ENCODE results near the gene LATS1. TPM values are rescaled to one million over a fixed set of nuclear protein-coding genes. Genes with fewer than 3 reads are reported as not detected.
A peak's percentile ranks its signal among the peaks of the same experiment; 100 is the strongest.

Gene LATS1
- polyA plus RNA-seq, 3 donors: 5.2 to 10.3 (median 10.1) TPM

DNA sequence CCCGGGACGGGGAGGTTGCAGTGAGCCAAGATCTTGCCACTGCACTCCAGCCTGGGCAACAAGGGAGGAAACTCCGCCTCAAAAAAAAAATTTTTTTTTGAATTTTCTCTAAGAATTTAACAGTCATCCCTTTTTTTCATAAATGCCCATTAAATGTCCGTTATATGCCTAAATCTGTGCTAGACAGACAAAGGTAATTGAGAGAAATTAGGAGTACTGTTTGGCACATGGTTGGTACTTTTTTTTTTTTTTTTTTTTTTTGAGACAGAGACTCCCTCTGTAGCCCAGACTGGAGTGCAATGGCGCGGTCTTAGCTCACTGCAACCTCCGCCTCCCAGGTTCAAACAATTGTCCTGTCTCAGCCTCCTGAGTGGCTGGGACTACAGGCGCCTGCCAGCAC is 33.3 kb upstream of the LATS1 start:
- H3K36me3 ChIP-seq (replicated peaks in 1 of 2; ENCODE audit: control insufficient read depth in 1 of 2, insufficient read depth in 2 of 2, low read length in 2 of 2): no peaks in the 10 kb centered on the region
- no peaks in the 10 kb centered on the region for H3K9me3 Mint-ChIP-seq
- H4K20me1 ChIP-seq (ENCODE audit: insufficient read depth, low read length): peaks cover 44% of the 10 kb centered on the region
- peaks cover 63 to 76% of the 10 kb centered on the region in 2 donors for H3K4me1 ChIP-seq (ENCODE audit: control insufficient read depth in 1 of 2, insufficient read depth in 2 of 2, low read length in 2 of 2)
- TF ChIP-seq, protein P1, sequence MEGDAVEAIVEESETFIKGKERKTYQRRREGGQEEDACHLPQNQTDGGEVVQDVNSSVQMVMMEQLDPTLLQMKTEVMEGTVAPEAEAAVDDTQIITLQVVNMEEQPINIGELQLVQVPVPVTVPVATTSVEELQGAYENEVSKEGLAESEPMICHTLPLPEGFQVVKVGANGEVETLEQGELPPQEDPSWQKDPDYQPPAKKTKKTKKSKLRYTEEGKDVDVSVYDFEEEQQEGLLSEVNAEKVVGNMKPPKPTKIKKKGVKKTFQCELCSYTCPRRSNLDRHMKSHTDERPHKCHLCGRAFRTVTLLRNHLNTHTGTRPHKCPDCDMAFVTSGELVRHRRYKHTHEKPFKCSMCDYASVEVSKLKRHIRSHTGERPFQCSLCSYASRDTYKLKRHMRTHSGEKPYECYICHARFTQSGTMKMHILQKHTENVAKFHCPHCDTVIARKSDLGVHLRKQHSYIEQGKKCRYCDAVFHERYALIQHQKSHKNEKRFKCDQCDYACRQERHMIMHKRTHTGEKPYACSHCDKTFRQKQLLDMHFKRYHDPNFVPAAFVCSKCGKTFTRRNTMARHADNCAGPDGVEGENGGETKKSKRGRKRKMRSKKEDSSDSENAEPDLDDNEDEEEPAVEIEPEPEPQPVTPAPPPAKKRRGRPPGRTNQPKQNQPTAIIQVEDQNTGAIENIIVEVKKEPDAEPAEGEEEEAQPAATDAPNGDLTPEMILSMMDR (IDR thresholded peaks at IDR 0.05): no peak
- H3K27me3 Mint-ChIP-seq (ENCODE audit: low read depth in 3 of 3): no peaks in the 10 kb centered on the region
- peak overlapping the region; percentile 98 for H3K4me2 ChIP-seq (replicated peaks; ENCODE audit: extremely low read depth, low read length, poor library complexity, severe bottlenecking)
- peak overlapping the region; percentile 69 to 89 for H3K27ac ChIP-seq (ENCODE audit: low read depth in 1 of 2, low read length in 2 of 2)
- H2AFZ ChIP-seq (ENCODE audit: insufficient read depth, low read depth, low read length, poor library complexity, severe bottlenecking): no peak overlapping the region
- H3K79me2 ChIP-seq (ENCODE audit: insufficient read depth, low read length): peaks cover 74% of the 10 kb centered on the region
- H3K9me3 ChIP-seq (replicated peaks in 1 of 2; ENCODE audit: control insufficient read depth in 1 of 2, insufficient read depth in 1 of 2, low read length in 2 of 2): no peaks in the 10 kb centered on the region
- peaks cover 5 to 6% of the 10 kb centered on the region in 2 donors for H3K36me3 Mint-ChIP-seq
- peak overlapping the region; percentile 87 to 97 (median 93) for H3K27ac Mint-ChIP-seq
- H3K4me1 Mint-ChIP-seq: peaks cover 62% of the 10 kb centered on the region
- peak overlapping the region; percentile 88 for H3K9ac ChIP-seq (ENCODE audit: insufficient read depth, low read length, poor library complexity, severe bottlenecking)
- intact Hi-C loops (cut with micrococcal nuclease): loop anchor here (5.0 kb wide), 1 partner anchor 34 kb away; the partner anchor contains the start of gene LATS1 (in 2 of the 2)
- H3K4me3 ChIP-seq (replicated peaks in 1 of 3; ENCODE audit: low read depth in 2 of 3, low read length in 3 of 3): peak overlapping the region in 2 of 3 experiments; percentile 88 to 92
- peak overlapping the region; percentile 91 to 93 for H3K4me3 Mint-ChIP-seq
- DNase-seq: no peak
- H3K27me3 ChIP-seq (ENCODE audit: control insufficient read depth in 2 of 2, insufficient read depth in 2 of 2, low read length in 2 of 2): no peaks in the 10 kb centered on the region
- WGBS (ENCODE audit: insufficient coverage): 100% methylated on average over 1 of the region's 8 CpGs

DNA sequence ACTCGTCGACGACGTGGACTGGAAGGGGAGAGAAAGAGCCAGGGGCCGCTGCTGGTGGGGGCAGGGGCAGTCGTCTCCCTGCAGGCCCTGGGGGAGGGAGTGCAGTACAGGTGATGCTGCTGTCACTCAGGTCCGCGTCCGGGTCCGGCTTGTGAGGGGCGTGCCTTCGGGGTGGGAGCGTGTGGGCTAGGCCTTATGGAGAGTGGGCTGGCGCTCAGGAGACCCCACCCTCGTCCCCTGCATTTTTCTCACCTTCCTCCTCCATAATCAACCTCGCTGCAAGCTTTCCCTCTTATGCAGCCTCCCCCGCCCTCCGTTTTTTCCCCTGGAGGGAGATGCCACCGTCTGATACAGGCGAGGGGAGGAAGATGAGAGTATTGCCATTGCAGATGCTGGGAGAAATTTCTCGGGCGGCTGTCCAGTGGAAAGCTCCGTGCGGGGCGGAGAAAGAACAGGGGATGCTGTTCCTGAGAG is 32.3 kb upstream of the LATS1 start:
- Mint-ChIP-seq H3K4me3 (peak overlapping the region; percentile 91 to 93), H3K27ac (peak overlapping the region; percentile 87 to 97 (median 93)), H3K27me3 (ENCODE audit: low read depth in 3 of 3) (no peaks in the 10 kb centered on the region), H3K9me3 (no peaks in the 10 kb centered on the region), H3K4me1 (peaks cover 57% of the 10 kb centered on the region), H3K36me3 (peaks cover 1 to 5% of the 10 kb centered on the region in 2 donors)
- Histone ChIP-seq H3K9me3 (replicated peaks in 1 of 2; ENCODE audit: control insufficient read depth in 1 of 2, insufficient read depth in 1 of 2, low read length in 2 of 2) (no peaks in the 10 kb centered on the region), H3K4me1 (ENCODE audit: control insufficient read depth in 1 of 2, insufficient read depth in 2 of 2, low read length in 2 of 2) (peaks cover 60 to 75% of the 10 kb centered on the region in 2 donors), H3K27ac (ENCODE audit: low read depth in 1 of 2, low read length in 2 of 2) (peak overlapping the region; percentile 89 to 97), H3K36me3 (replicated peaks in 1 of 2; ENCODE audit: control insufficient read depth in 1 of 2, insufficient read depth in 2 of 2, low read length in 2 of 2) (no peaks in the 10 kb centered on the region), H2AFZ (ENCODE audit: insufficient read depth, low read depth, low read length, poor library complexity, severe bottlenecking) (peak overlapping the region; percentile 82), H3K27me3 (ENCODE audit: control insufficient read depth in 2 of 2, insufficient read depth in 2 of 2, low read length in 2 of 2) (no peaks in the 10 kb centered on the region), H3K4me3 (replicated peaks in 1 of 3; ENCODE audit: low read depth in 2 of 3, low read length in 3 of 3) (peak overlapping the region; percentile 88 to 95 (median 92)), H3K9ac (ENCODE audit: insufficient read depth, low read length, poor library complexity, severe bottlenecking) (peak overlapping the region; percentile 88), H3K79me2 (ENCODE audit: insufficient read depth, low read length) (peaks cover 74% of the 10 kb centered on the region), H3K4me2 (replicated peaks; ENCODE audit: extremely low read depth, low read length, poor library complexity, severe bottlenecking) (peak overlapping the region; percentile 98), H4K20me1 (ENCODE audit: insufficient read depth, low read length) (peaks cover 33% of the 10 kb centered on the region)
- TF ChIP-seq, protein P1 (IDR thresholded peaks at IDR 0.05): no peak
- 1% methylated on average over 11 of the region's 25 CpGs for WGBS (ENCODE audit: insufficient coverage)
- intact Hi-C loops (cut with micrococcal nuclease): loop anchor here (5.0 kb wide), 1 partner anchor 33 kb away; the partner anchor contains the start of gene LATS1 (in 2 of the 2)
- DNase-seq: peak in 2 of 3 donors; percentile 11 to 17

All from CD14-positive monocyte (primary cell).